A673 (cell line): ENCODE results near the gene BLVRA. TPM values are rescaled to one million over a fixed set of nuclear protein-coding genes. Genes with fewer than 3 reads are reported as not detected.
"Not testable (repeated sequence)": the region's sequence is repeated elsewhere in the genome, so short reads cannot be mapped to it uniquely, and the experiment has no call there.

Experiments used
- BruUV-seq: library from RNA; stranded (reverse); fragments of 400-500 nt; replicated peaks from 2 replicates; lab custom pipeline; 2021; lab: Mats Ljungman, UMichigan
- CTCF ChIA-PET: fragments of 300-600 bp; sonication (Branson Sonifier 250); formaldehyde crosslinking; loops from one replicate; lab custom pipeline; 2022; ENCODE audit warnings: antibody characterized with exemption; lab: Charles Lee
- POLR2A ChIA-PET: fragments of 300-600 bp; sonication (Branson Sonifier 250); formaldehyde crosslinking; loops from one replicate; lab custom pipeline; 2022; ENCODE audit warnings: antibody characterized with exemption; ENCODE audit not compliant: low non-redundant PET; lab: Charles Lee
- DNase-seq: peaks from one replicate; pipeline ENCODE4 v3.0.0-alpha.2; 2015; ENCODE audit warnings: low spot score
- H3K27ac ChIP-seq: fragments of 200-600 bp; sonication (generic); 2 replicates; pipeline ENCODE4 v1.5.1; 2016; ENCODE audit warnings: mixed run types, low read depth, mild to moderate bottlenecking, mixed read lengths, antibody characterized with exemption, low read length; ENCODE audit not compliant: poor library complexity, severe bottlenecking
- H3K27me3 ChIP-seq: fragments of 200-600 bp; sonication (generic); replicated peaks from 2 replicates; pipeline ENCODE4 v1.6.1; 2017; ENCODE audit warnings: mixed run types, low read depth, mild to moderate bottlenecking, mixed read lengths, antibody characterized with exemption, low read length; ENCODE audit not compliant: insufficient read depth, poor library complexity
- H3K36me3 ChIP-seq: fragments of 200-600 bp; sonication (generic); 2 replicates; pipeline ENCODE4 v1.6.1; 2016; ENCODE audit warnings: mixed run types, mild to moderate bottlenecking, mixed read lengths, antibody characterized with exemption, low read length; ENCODE audit not compliant: insufficient read depth, poor library complexity, severe bottlenecking
- H3K4me1 ChIP-seq: fragments of 200-600 bp; sonication (generic); 2 replicates; pipeline ENCODE4 v1.6.1; 2017; ENCODE audit warnings: mixed run types, mild to moderate bottlenecking, mixed read lengths, antibody characterized with exemption, low read length; ENCODE audit not compliant: insufficient read depth, poor library complexity, severe bottlenecking
- H3K4me3 ChIP-seq: fragments of 200-600 bp; sonication (generic); 2 replicates; pipeline ENCODE4 v1.5.1; 2016; ENCODE audit warnings: low read depth, mixed run types, mild to moderate bottlenecking, mixed read lengths, low read length; ENCODE audit not compliant: poor library complexity, severe bottlenecking
- H3K9me3 ChIP-seq: fragments of 200-600 bp; sonication (generic); 2 replicates; pipeline ENCODE4 v1.6.1; 2016; ENCODE audit warnings: mixed run types, low read depth, mild to moderate bottlenecking, mixed read lengths, antibody characterized with exemption, low read length; ENCODE audit not compliant: poor library complexity, severe bottlenecking
- EZH2 ChIP-seq: fragments of 200-600 bp; sonication (generic); IDR thresholded peaks from 2 replicates; pipeline ENCODE4 v1.6.1; 2017; ENCODE audit warnings: borderline replicate concordance, low read depth, mild to moderate bottlenecking, mixed read lengths, antibody characterized with exemption, low read length; ENCODE audit not compliant: poor library complexity, severe bottlenecking
- intact Hi-C: fragments of 100-400 bp; cut with micrococcal nuclease; formaldehyde crosslinking; loops from one replicate; pipeline ENCODE4 v1.10.0; 2022; ENCODE audit not compliant: unreplicated experiment
- total RNA-seq: library from RNA; stranded (reverse); gene quantifications from 2 replicates; pipeline ENCODE4 v1.2.3, GENCODE V29; 2021
- TF ChIP-seq, protein P1 (sequence below): fragments of 300-800, 200-600 bp; sonication (generic); conservative IDR thresholded peaks from 2 replicates; pipeline ENCODE4 v1.5.1; 2017; ENCODE audit warnings: low read depth, mild to moderate bottlenecking, antibody characterized with exemption, low read length, moderate library complexity, mixed read lengths

The BLVRA gene
- total RNA-seq, 1 experiment from 2014 or later = 20.6 TPM

DNA sequence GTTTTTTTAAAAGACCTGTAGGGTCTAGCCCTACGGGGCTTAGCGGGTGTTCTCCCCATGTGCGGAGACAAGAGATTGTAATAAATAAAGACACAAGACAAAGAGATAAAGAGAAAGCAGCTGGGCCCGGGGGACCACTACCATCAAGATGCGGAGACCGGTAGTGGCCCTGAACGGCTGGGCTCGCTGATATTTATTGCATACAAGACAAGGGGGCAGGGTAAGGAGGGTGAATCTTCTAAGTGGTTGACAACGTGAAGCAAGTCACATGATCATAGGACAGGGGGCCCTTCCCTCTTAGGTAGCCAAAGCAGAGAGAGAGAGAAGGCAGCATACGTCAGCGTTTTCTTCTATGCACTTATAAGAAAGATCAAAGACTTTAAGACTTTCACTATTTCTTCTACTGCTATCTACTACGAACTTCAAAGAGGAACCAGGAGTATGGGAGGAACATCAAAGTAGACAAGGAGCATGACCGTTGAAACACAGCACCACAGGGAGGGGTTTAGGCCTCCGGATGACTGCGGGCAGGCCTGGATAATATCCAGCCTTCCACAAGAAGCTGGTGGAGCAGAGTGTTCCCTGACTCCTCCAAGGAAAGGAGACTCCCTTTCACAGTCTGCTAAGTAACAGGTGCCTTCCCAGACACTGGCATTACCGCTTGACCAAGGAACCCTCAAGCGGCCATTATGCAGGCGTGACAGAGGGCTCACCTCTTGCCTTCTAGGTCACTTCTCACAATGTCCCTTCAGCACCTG is 23.7 kb upstream of the BLVRA start:
- DNase-seq, H3K36me3 ChIP-seq, H3K9me3 ChIP-seq, H3K4me3 ChIP-seq, H3K27me3 ChIP-seq, BruUV-seq, H3K27ac ChIP-seq, H3K4me1 ChIP-seq, CTCF ChIA-PET, intact Hi-C loops, POLR2A ChIA-PET: not testable (repeated sequence)

DNA sequence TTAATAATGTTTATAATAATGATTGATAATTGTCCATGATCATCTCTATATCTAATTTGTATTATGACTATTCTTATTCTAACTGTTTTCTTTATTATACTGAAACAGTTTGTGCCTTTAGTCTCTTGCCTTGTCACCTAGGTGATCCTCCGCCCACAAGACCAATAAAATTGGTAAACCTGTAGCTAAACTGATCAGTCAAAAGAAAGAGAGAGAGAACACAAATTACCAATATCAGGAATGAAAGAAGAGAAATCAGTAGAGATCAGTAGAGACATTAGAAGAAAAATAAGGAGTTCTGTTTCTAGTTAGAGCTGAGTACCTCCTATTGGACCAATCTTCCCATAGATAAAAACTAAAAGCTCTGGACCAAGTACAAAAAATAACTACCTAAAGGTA is 23.1 kb upstream of the BLVRA start:
- intact Hi-C loops = no loop called here
- ChIA-PET CTCF (no interaction called here), POLR2A (no interaction called here)
- no peak overlapping the region for H3K27ac ChIP-seq
- no peaks in the 10 kb centered on the region for H3K36me3 ChIP-seq
- DNase-seq = no peak
- no peak for TF ChIP-seq EZH2
- TF ChIP-seq, protein P1, sequence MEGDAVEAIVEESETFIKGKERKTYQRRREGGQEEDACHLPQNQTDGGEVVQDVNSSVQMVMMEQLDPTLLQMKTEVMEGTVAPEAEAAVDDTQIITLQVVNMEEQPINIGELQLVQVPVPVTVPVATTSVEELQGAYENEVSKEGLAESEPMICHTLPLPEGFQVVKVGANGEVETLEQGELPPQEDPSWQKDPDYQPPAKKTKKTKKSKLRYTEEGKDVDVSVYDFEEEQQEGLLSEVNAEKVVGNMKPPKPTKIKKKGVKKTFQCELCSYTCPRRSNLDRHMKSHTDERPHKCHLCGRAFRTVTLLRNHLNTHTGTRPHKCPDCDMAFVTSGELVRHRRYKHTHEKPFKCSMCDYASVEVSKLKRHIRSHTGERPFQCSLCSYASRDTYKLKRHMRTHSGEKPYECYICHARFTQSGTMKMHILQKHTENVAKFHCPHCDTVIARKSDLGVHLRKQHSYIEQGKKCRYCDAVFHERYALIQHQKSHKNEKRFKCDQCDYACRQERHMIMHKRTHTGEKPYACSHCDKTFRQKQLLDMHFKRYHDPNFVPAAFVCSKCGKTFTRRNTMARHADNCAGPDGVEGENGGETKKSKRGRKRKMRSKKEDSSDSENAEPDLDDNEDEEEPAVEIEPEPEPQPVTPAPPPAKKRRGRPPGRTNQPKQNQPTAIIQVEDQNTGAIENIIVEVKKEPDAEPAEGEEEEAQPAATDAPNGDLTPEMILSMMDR = no peak
- no peak overlapping the region for H3K4me3 ChIP-seq
- H3K9me3 ChIP-seq = no peaks in the 10 kb centered on the region
- BruUV-seq = no TSS peak
- H3K4me1 ChIP-seq = no peaks in the 10 kb centered on the region
- H3K27me3 ChIP-seq = no peaks in the 10 kb centered on the region

DNA sequence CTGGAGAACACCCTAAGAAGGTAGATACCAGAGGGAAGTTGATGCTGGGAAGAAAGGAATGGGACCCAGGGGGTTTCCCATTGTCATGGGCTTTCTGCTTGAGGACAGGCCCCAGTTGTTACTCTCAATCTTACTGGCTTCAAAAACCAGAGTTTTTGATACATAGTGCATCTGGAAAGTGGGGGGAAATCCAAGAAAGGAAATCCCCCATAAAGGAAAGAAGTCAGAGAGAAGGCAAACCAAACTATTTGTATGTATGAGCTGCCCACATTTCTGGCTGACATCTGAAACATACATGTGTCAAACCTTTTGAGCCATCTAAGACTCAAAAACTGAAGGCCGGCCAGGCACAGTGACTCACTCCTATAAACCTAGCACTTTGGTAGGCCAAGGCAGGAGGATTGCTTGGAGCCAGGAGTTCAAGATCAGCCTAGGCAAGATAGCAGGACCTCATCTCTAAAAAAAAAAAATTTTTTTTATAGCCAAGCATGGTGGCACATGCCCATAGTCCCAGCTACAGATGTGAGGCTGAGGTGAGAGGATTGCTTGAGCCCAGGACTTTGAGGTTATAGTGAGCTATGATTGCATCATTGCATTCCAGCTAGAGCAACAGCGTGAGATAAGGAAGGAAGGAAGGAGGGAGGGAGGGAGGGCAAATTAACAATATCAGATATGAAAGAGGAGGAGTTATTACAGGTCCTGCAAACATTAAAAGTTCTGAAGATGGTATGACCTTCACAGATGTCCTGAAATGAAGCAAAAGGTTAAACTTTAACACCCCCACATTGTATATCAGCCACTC is 22.5 kb upstream of the BLVRA start:
- Histone ChIP-seq H3K4me1 (no peaks in the 10 kb centered on the region), H3K27ac (no peak overlapping the region), H3K36me3 (no peaks in the 10 kb centered on the region), H3K27me3 (no peaks in the 10 kb centered on the region), H3K9me3 (no peaks in the 10 kb centered on the region), H3K4me3 (no peak overlapping the region)
- intact Hi-C loops = no loop called here
- DNase-seq = no peak
- TF ChIP-seq EZH2 = no peak
- TF ChIP-seq, protein P1 = no peak
- CTCF ChIA-PET = no interaction called here
- BruUV-seq = no TSS peak
- POLR2A ChIA-PET = no interaction called here
